ENCODE data around the gene CERK. TPM values are rescaled to one million over a fixed set of nuclear protein-coding genes. Genes with fewer than 3 reads are reported as not detected.

CERK gene
- total RNA-seq, 1 experiment from 2014 or later = 45.6 TPM

GRCh38 chr22:46761539-46762237, 23.6 kb upstream of the CERK start:
- TF ChIP-seq ZNF121 (CRISPR knock-in tag; IDR thresholded peaks at IDR 0.05) = peak; percentile 51; the same call in 1 of the 2 replicates
- TF ChIP-seq CTCF (IDR thresholded peaks at IDR 0.05) = no peak
- H3K36me3 Mint-ChIP-seq = peaks cover 12% of the 10 kb centered on the region
- CTCF ChIA-PET = interaction anchor here (1.0 to 2.0 kb wide), 8 partner anchors 12 to 394 kb away, joined by 3 to 23 read pairs (median 5); no protein-coding TSS in a partner anchor
- peaks cover 20% of the 10 kb centered on the region for H3K4me1 Mint-ChIP-seq
- ATAC-seq (peak; percentile 4; the same call in 1 of the 2 replicates), DNase-seq (ENCODE audit: low spot score) (no peak)
- no peaks in the 10 kb centered on the region for H3K27me3 Mint-ChIP-seq (ENCODE audit: low read depth)
- peak overlapping the region; percentile 99 for H3K27ac Mint-ChIP-seq
- peaks cover 9% of the 10 kb centered on the region for H3K9me3 Mint-ChIP-seq
- POLR2A ChIA-PET = interaction anchor here (0.7 to 1.4 kb wide), 3 partner anchors 23 to 69 kb away, joined by 4 to 6 read pairs (median 5); no protein-coding TSS in a partner anchor
- H3K4me3 Mint-ChIP-seq = peak overlapping the region; percentile 99

- no peak for ATAC-seq
- Mint-ChIP-seq H3K4me3 (peak overlapping the region; percentile 99), H3K36me3 (peaks cover 18% of the 10 kb centered on the region), H3K27me3 (ENCODE audit: low read depth) (no peaks in the 10 kb centered on the region; the same call in 1 of the 2 replicates), H3K4me1 (peaks cover 20% of the 10 kb centered on the region), H3K27ac (peak overlapping the region; percentile 74), H3K9me3 (peaks cover 16% of the 10 kb centered on the region)
- no peak for DNase-seq (ENCODE audit: low spot score)
- POLR2A ChIA-PET = interaction anchor here (0.7 kb wide), 1 partner anchor 69 kb away, joined by 5 read pairs; no protein-coding TSS in a partner anchor
- CTCF ChIA-PET = interaction anchor here (0.9 to 1.0 kb wide), 2 partner anchors 38 to 42 kb away, joined by 3 to 5 read pairs; no protein-coding TSS in a partner anchor
- TF ChIP-seq GTF2I (CRISPR knock-in tag; conservative IDR thresholded peaks at IDR 0.05) (no peak), SOX15 (CRISPR knock-in tag; IDR thresholded peaks at IDR 0.05) (no peak), ZNF138 (CRISPR knock-in tag; conservative IDR thresholded peaks at IDR 0.05) (no peak)
Measured at GRCh38 chr22:46761017-46761416, 23.0 kb upstream of the CERK start.

GRCh38 chr22:46758867-46759290, 20.8 kb upstream of the CERK start:
- peaks cover 20% of the 10 kb centered on the region for H3K4me1 Mint-ChIP-seq
- peak overlapping the region; percentile 78 for H3K27ac Mint-ChIP-seq
- ChIA-PET POLR2A (no interaction called here), CTCF (interaction anchor here (0.5 to 2.1 kb wide), 18 partner anchors 9 to 423 kb away, joined by 3 to 18 read pairs (median 4); partner anchors contain the start of genes CERK and TRMU)
- H3K27me3 Mint-ChIP-seq (ENCODE audit: low read depth) = no peaks in the 10 kb centered on the region; the same call in 1 of the 2 replicates
- peaks cover 26% of the 10 kb centered on the region for H3K36me3 Mint-ChIP-seq
- TF ChIP-seq CTCF (IDR thresholded peaks at IDR 0.05) (peak; percentile 53; the same call in 1 of the 2 replicates), CBFB (CRISPR knock-in tag; IDR thresholded peaks at IDR 0.05; ENCODE audit: low read depth) (no peak)
- no peak overlapping the region for H3K4me3 Mint-ChIP-seq
- peak; percentile 70 for DNase-seq (ENCODE audit: low spot score)
- peak; percentile 53 for ATAC-seq
- peaks cover 27% of the 10 kb centered on the region for H3K9me3 Mint-ChIP-seq

GRCh38 chr22:46758121-46758520, 20.1 kb upstream of the CERK start:
- Mint-ChIP-seq H3K27me3 (ENCODE audit: low read depth) (no peaks in the 10 kb centered on the region; the same call in 1 of the 2 replicates), H3K36me3 (peaks cover 26% of the 10 kb centered on the region), H3K27ac (no peak overlapping the region), H3K4me3 (no peak overlapping the region), H3K4me1 (peaks cover 14% of the 10 kb centered on the region), H3K9me3 (peaks cover 27% of the 10 kb centered on the region)
- ATAC-seq (no peak), DNase-seq (ENCODE audit: low spot score) (no peak)
- ChIA-PET POLR2A (no interaction called here), CTCF (interaction anchor here (0.5 to 2.1 kb wide), 15 partner anchors 8 to 422 kb away, joined by 3 to 18 read pairs (median 5); partner anchors contain the start of genes CERK and TRMU)
- no peak for TF ChIP-seq USF1 (CRISPR knock-in tag; IDR thresholded peaks at IDR 0.05)
- no peak for TF ChIP-seq ELF4 (CRISPR knock-in tag; IDR thresholded peaks at IDR 0.05; ENCODE audit: low read depth)
- TF ChIP-seq CREB1 (CRISPR knock-in tag; IDR thresholded peaks at IDR 0.05) = no peak
- no peak for TF ChIP-seq FOXP4 (CRISPR knock-in tag; IDR thresholded peaks at IDR 0.05)
- TF ChIP-seq ZNF121 (CRISPR knock-in tag; IDR thresholded peaks at IDR 0.05) = no peak
- no peak for TF ChIP-seq TCF7 (CRISPR knock-in tag; IDR thresholded peaks at IDR 0.05; ENCODE audit: low read depth)
- no peak for TF ChIP-seq ZNF416 (CRISPR knock-in tag; IDR thresholded peaks at IDR 0.05)
- TF ChIP-seq RELA (CRISPR knock-in tag; IDR thresholded peaks at IDR 0.05; ENCODE audit: borderline replicate concordance) = no peak
- no peak for TF ChIP-seq E2F1 (CRISPR knock-in tag; IDR thresholded peaks at IDR 0.05)
- TF ChIP-seq IRF2 (CRISPR knock-in tag; IDR thresholded peaks at IDR 0.05; ENCODE audit: borderline replicate concordance, low read depth) = no peak
- no peak for TF ChIP-seq ZNF263 (CRISPR knock-in tag; IDR thresholded peaks at IDR 0.05; ENCODE audit: low read depth)

All from WTC11 (cell line).